Measurements from ENCODE around the gene GRK5.

GRK5 gene

DNA sequence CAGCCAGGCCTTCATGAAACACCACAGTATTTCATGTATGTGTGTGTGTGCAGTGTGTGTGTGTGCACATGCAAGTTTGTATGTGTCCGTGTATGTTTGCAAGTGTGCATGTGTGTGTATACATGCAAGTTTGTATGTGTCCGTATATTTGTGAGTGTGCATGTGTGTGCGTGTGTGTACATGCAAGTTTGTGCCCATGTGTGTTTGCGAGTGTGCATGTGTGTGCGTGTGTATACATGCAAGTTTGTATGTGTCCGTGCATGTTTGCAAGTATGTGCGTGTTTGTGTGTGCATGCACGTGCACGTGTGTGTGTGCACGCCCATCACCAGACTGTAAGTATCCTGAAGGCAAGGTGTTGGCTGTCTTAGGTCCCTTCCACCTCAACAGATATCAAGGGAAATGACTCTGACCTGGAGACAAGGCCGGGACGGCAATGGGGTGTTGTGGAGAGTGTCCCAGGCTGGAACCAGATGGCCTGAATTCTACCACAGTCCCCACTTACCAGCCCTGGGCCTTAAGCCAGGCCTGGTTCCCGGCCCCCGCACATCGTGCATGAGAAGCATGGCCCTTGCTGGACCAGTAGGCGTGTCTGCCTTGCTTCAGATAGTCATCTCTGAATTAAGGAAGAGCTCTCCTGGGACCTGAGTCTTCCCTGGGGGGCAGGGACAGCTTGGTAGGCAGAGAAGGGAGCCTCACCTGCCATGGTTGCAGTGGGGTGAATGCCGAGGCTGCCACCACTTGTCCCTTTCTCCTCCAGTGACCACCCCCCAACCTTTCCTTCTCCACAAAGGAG, 140.0 kb downstream of the GRK5 start:
- no peak for DNase-seq

DNA sequence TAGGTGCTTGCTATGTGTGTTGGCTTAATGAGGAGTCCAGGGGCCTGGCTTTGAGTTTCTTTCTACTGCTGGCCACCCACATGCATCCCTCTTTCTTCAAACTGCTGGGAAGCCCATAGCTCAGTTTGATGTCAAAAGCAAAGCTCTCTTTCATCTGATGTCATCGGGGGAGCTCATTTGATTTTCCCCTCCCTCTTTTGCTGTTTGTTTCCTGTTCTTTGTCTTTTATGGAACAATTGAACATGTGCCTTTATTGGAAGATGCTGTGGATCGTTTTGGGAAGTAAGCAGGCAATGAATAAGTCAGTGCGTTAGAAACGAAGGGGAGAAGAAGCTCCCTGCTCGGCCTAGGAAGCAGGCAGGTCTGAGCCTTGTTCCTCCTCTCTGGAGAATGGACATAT, 140.7 kb downstream of the GRK5 start:
- no peak for DNase-seq

DNA sequence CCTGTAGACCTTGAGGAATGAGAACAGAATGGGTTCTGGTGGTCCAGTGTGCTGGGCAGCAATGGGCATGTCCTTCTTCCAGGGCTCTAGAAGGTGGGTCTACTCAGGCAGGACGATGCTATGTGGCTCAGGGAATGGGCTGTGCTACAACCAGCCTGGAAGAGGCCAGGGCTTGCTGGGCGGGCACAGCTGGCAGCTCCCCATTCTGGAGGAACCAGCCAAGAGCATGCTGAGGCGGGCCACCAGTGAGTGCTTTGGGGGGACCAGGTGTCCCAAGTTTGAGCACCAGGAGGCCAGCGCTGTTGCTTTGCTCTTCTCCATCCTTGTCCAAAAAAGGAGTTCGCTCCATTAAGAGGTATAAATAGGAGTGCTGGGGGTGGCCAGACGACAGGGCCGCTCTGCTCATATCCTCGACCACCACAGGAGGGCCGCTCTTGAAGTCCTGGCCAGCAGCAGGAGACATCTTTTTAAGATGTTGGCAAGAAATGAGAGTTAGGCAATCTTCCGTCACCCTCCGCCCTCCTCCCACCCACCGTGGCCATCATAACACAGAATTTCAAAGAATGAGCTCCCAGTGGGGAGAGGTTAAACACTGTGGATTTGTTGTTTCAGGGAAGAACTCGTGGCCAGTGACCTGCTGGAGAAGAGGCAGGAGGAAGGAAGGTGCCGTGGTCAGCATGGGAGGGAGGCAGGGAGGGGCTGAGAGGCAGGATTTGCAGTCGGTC, 141.3 kb downstream of the GRK5 start:
- no peak for DNase-seq

- no peak for DNase-seq
These were observed 142.0 kb downstream of the GRK5 start for GRCh38 chr10:119349341-119349740.

GRCh38 chr10:119349937-119350501, 142.6 kb downstream of the GRK5 start:
- no peak for DNase-seq

DNA sequence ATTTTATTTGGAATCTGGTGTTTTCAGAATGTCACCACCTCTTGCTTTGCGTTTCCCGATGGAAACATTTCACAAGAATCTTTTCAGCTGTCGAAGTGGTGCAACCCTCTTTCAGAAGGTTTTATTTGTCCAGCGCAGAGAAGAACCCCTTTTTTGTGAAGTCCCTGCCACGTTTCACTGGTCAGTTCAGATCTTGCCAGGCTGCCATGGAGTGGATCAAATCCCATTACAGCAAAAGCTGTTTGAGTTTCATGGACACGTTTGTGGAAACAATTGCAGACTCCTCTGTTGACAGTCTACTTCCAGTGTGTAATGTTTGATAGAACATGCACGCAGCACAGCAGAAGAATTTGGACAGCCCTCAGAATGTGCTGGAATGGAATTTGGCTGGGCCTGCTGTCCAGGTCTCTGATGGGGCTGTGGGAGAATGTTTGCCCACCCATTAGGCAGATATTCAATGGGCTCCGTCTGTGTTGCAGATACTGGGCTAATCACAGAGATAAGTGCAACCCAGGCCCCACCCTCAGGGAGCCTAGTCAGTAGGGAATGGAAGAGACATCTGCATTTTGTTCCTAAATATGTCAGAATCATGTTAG, 143.2 kb downstream of the GRK5 start:
- no peak for DNase-seq

DNA sequence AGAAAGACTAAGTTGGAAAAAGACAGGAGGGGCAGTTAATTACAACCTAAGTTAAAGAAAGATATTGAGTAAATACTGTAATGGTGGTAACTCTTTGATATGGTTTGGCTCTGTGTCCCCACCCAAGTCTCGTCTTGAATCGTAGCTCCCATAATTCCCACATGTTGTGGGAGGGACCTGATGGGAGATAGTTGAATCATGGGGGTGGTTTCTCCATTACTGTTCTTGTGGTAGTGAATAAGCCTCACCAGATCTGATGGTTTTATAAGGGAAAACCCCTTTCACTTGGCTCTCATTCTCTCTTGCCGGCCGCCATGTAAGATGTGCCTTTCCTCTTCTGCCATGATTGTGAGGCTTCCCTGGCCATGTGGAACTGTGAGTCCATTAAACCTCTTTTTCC, 143.8 kb downstream of the GRK5 start:
- no peak for DNase-seq

DNA sequence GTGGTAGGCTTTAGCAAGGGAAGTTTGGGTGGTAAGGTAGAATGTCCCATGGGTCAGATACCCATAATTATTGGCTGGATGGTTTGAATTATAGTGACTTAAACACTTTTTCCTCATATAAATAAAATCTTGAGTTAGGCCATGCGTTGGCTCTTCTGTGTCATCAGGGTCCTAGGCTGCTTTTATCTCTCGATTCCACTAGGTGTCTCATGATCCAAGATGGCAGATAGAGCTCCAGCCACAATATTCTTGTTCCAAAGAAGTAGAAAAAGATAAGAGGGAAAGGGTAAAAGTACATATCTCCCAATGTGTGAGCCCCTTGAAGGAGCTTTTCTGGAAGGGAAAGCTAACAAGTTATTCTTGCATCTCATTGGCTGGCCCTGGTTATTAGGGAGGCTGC, 144.7 kb downstream of the GRK5 start:
- DNase-seq = no peak

DNA sequence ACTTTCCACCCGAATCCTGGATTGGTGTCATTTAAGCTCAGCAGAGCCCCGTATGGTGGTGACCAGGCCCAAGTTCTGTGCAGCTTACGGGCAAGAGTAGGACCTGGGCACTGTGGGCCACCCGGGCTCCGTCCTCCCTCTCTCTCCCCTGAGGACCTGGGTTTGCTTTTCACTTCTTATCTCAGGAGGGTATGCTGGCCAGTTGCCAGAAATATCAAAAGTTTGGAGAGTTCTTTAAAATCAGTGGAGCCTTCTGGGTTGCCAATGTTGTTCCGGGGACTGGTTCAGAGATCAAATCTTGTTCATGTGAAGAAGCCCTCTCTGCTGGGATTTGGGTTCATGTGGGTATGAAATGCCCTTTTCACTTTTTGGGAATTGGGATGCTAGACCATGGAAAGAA, 145.4 kb downstream of the GRK5 start:
- no peak for DNase-seq

DNA sequence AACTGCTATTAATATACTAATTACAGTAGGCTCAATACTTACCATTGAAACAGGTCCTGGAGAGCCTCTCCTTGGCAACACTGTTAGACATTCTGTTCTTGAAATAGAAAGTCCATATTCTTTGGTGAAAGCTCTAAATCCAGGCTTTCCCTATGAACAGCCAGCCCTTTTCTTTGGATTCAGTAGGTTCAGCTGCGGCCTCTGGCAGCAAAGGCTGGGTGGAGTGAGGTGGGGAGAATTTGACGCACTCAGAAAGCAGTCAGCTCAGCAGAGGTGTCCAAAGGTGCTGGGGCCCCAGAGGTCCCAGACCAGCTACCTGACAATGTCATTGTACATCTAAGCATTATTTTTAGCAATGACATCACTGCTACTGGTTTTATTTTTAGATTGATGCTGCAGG, 146.1 kb downstream of the GRK5 start:
- DNase-seq = no peak

DNA sequence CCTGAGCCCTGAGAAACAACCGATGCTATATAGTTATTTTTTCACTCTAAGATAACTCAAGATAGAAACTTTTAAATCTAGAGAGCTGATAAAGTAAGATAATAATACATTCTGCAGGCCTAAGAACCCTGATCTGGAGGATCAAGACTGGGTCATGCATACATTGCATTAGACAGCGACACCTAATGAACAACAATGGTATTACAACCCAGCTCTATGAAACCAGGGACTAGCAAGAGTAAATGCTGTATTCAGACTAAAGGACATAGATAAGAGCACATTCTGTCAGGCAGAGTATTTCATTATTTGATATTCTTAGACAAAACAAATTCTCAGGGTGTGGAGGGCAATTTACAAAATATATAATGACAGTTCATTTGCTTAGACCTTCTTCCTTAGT, 148.6 kb downstream of the GRK5 start:
- no peak for DNase-seq

- DNase-seq = no peak
These were observed 150.2 kb downstream of the GRK5 start for GRCh38 chr10:119357412-119358151.

DNA sequence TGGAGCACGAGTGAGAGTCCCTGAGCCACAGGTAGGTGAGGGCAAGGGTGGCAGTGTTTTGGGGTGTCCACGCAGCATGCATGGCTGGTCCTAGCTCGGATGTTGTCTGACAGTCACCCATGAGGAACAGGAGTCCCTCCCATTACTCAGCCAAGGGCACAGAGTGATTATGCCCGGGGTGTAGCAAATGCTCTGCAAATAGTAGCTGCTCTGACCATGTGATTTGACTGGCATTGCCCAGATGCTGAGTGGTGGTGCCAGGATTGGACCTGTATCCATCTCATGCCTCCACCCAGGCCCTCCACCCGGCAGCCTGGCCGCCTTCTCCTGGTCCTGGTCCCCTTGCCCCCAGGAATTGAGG, 150.8 kb downstream of the GRK5 start:
- DNase-seq = no peak

GRCh38 chr10:119358567-119358966, 151.2 kb downstream of the GRK5 start:
- no peak for DNase-seq

DNA sequence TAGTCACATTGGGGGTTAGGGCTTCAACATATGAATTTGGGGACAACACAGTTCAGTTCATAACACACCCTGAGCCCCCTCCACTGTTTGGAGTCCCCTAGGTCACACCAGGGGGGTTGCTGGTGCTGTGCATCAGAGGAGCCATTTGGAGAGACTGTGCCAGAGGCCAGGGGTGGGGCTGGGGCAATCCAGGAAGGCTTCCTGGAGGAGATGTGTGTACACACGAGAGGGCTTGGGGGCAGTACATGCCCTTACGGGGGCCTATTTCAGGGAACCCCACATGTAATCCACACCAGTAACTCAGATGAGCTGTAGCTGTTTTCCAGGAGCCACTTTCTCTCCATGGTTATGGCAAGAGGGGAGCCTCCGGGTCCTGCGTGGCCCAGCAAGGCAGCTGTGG, 151.7 kb downstream of the GRK5 start:
- DNase-seq = no peak

- DNase-seq = no peak
These were observed 153.0 kb downstream of the GRK5 start for GRCh38 chr10:119360181-119360921.

DNA sequence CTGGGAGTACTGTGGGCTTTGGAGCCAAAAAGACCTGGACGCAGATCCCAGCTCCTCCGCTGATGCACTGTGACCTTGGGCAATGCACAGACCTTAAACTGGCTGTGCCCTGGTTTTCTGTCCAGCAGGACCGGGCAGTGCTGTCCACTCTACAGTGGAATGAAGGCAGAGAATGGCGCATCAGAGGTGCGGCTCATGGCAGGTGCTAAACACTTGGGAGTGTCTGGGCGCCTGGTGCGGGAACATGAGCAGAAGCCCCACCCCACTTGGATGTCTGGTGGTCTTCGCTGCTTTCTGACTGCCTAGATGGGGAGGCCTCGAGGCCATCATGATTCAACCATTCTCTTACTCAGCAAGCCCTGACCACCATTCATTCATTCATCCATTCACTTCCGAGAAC, 153.7 kb downstream of the GRK5 start:
- DNase-seq = no peak

GRCh38 chr10:119362122-119362521, 154.8 kb downstream of the GRK5 start:
- DNase-seq = no peak

DNA sequence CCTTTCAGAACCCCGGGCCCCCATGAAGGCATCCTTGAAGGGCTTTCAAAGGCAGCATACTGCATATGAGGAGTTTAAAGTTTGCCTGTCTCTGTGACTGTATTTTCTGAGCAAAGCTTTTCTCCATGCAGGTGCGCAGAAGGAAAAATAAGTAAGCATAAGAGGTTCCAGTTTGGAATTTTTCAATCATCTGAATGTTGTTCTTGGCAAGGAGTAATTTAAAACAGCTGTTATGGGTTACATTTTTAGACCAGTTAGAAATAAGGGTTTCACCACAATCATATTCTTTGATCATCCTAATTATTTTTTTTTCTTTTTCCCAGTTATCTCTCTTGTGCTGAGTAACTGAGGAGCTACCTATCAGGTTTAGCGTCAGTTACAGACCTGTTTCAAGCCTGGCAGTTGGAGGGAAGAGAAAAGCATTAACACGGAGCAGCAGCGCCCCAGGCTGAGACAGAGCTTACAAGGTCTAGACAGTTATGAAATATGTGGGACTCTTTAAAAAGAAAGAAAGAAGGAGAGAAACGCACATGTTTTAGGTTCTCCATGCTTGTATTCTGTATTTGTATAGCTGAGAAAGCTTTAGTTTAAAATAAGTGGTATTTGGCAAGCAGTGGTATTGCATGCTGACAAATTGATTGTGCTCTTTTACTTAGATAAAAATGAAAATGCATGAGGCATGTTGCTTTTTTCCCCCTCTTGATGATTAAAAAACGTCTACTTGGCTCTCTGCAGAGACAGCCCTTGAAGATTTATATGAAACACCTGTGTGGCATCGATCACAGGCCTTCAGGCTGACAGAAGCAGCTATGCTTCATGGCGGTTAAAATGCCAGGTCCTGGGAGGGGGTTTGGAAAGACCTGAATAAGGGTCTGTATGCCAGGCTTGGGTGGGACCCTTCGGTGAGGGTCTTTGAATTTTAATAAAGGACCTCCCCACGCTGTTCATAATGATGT, 157.6 kb downstream of the GRK5 start:
- no peak for DNase-seq

GRCh38 chr10:119365773-119366599, 158.6 kb downstream of the GRK5 start:
- DNase-seq = no peak
